Glomerular visceral epithelial cell (primary cell): ENCODE data around the gene SAMD13.
"Not testable (repeated sequence)": the region's sequence is repeated elsewhere in the genome, so short reads cannot be mapped to it uniquely, and the experiment has no call there.

ENCODE experiments used
- DNase-seq: peaks from one replicate; pipeline ENCODE4 v3.0.0-alpha.2; 2016; ENCODE audit errors: extremely low spot score

The SAMD13 gene

GRCh38 chr1:84283381-84283780 lies 18.1 kb upstream of the SAMD13 start:
- DNase-seq, result no peak

GRCh38 chr1:84286071-84286470 lies 15.4 kb upstream of the SAMD13 start:
- DNase-seq, result no peak

GRCh38 chr1:84287389-84287788 lies 14.1 kb upstream of the SAMD13 start:
- DNase-seq, result not testable (repeated sequence)

GRCh38 chr1:84289169-84289785 lies 12.2 kb upstream of the SAMD13 start:
- DNase-seq, result no peak

GRCh38 chr1:84291882-84292655 lies 9.4 kb upstream of the SAMD13 start:
- DNase-seq, result no peak

- no peak for DNase-seq
These were observed 7.7 kb upstream of the SAMD13 start for GRCh38 chr1:84293766-84294165.

- no peak for DNase-seq
These were observed 6.8 kb upstream of the SAMD13 start for GRCh38 chr1:84294751-84295150.

GRCh38 chr1:84297546-84298244 lies 3.8 kb upstream of the SAMD13 start:
- no peak for DNase-seq

- peak; percentile 60 for DNase-seq
These were observed 3.2 kb upstream of the SAMD13 start for GRCh38 chr1:84298328-84298683.

GRCh38 chr1:84298684-84299535 lies 2.6 kb upstream of the SAMD13 start:
- peak; percentile 34 for DNase-seq

- peak; percentile 2 for DNase-seq
These were observed 1.9 kb upstream of the SAMD13 start for GRCh38 chr1:84299536-84300170.

- no peak for DNase-seq
These were observed 1.0 kb upstream of the SAMD13 start for GRCh38 chr1:84300501-84300900.

GRCh38 chr1:84301785-84302385 lies 377 bp downstream of the SAMD13 start:
- peak; percentile 2 for DNase-seq

- no peak for DNase-seq
These were observed 1.9 kb downstream of the SAMD13 start for GRCh38 chr1:84303314-84303830.

- DNase-seq, result no peak
These were observed 5.9 kb downstream of the SAMD13 start for GRCh38 chr1:84307398-84307797.

GRCh38 chr1:84311296-84311695 lies 9.8 kb downstream of the SAMD13 start:
- DNase-seq, result no peak

- no peak for DNase-seq
These were observed 18.2 kb downstream of the SAMD13 start for GRCh38 chr1:84319662-84320061.

- peak; percentile 11 for DNase-seq
These were observed 26.3 kb downstream of the SAMD13 start for GRCh38 chr1:84327830-84328229.

- no peak for DNase-seq
These were observed 28.8 kb downstream of the SAMD13 start for GRCh38 chr1:84330125-84330984.

- DNase-seq, result peak; percentile 68
These were observed 38.0 kb downstream of the SAMD13 start for GRCh38 chr1:84339503-84339902.
